ENCODE data around the gene SHC2.
A peak's percentile ranks its signal among the peaks of the same experiment; 100 is the strongest.
"Not testable (repeated sequence)": the region's sequence is repeated elsewhere in the genome, so short reads cannot be mapped to it uniquely, and the experiment has no call there.

The SHC2 gene

DNA sequence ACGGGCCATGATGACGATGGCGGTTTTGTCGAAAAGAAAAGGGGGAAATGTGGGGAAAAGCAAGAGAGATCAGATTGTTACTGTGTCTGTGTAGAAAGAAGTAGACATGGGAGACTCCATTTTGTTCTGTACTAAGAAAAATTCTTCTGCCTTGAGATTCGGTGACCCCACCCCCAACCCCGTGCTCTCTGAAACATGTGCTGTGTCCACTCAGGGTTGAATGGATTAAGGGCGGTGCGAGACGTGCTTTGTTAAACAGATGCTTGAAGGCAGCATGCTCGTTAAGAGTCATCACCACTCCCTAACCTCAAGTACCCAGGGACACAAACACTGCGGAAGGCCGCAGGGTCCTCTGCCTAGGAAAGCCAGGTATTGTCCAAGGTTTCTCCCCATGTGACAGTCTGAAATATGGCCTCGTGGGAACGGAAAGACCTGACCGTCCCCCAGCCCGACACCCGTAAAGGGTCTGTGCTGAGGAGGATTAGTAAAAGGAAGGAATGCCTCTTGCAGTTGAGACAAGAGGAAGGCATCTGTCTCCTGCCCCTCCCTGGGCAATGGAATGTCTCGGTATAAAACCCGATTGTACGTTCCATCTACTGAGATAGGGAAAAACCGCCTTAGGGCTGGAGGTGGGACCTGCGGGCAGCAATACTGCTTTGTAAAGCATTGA is 74.1 kb downstream of the SHC2 start:
- not testable (repeated sequence) for DNase-seq

DNA sequence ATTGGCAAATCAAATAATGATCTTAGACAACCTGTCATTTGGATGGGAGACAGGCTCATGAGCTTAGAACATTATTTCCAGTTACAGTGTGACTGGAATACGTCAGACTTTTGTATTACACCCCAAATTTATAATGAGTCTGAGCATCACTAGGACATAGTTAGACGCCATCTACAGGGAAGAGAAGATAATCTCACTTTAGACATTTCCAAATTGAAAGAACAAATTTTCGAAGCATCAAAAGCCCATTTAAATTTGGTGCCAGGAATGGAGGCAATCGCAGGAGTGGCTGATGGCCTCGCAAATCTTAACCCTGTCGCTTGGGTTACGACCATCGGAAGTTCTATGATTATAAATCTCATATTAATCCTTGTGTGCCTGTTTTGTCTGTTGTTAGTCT is 74.6 kb downstream of the SHC2 start:
- DNase-seq = not testable (repeated sequence)

DNA sequence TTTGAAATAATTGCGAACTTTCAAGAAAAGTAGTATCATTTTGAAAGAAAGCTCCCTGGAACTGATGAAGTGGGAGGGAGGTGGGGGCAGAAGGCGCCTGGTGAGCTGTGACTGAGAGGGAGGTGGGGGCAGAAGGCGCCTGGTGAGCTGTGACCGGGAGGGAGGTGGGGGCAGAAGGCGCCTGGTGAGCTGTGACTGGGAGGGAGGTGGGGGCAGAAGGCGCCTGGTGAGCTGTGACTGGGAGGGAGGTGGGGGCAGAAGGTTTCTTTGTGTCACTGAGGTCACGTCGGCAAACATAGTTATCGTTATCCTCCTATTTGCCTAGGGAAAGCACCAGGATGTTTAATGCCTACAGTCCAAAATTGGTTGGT is 76.0 kb downstream of the SHC2 start:
- DNase-seq = peak; percentile 27

DNA sequence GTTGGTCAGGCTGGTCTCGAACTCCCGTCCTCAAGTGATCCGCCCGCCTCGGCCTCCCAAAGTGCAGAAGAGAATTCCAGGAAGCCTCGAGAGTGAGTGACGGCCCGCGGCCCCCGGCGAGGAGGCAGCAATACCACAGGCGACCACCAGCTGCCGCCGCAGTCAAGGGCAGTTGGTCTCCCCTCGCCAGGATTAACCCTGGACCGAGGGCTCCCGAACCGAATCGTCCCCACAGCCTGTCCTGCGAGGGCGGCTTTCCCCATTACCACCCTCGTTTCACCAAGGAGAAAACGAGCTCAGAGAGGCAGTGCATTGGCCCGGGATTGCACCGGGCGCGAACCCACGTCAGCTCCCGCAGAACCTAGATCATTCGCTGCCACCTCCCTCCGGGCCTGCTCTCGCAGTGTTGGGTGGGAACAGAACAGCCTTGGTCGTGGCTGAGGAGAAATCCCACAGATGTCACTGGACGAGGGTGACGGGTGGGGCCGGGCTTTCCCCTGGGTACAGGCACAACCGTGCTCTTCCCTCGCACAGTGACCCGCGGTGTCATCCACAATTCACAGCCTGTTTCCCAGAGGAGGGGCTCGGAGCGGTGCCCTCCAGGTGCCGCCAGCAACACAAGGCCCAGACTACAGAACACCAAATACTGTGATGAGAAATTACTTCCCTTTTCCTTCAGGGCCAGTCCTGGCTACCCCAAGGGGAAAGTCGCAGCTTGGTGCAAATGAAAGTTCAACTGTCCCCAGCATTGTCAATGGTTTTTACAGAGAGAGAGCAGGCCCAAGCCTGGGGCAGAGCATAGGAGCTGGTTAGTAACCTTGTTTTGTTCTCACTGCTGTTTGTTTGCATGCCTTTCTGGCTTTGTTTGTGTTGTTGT is 76.7 kb downstream of the SHC2 start:
- no peak for DNase-seq

DNA sequence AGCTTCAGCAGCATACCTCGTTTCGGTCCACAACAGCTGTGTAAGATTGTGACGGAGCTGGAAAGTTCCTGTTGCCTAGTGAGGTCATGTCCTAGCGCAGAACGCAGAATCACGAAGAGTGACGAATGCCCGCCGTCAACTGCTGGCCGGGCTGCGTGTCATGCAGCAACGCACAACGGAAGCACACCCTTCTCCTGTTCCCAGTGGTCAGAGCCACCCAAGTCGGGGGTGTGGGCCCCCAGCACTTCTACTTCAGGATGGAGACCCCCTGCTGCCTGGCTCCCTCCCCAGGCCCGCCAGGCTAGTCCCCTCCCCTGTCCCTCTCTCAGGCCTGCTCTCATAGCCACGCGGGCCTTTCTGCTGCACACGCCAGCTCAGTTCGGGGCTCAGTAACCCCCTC is 77.8 kb downstream of the SHC2 start:
- no peak for DNase-seq

DNA sequence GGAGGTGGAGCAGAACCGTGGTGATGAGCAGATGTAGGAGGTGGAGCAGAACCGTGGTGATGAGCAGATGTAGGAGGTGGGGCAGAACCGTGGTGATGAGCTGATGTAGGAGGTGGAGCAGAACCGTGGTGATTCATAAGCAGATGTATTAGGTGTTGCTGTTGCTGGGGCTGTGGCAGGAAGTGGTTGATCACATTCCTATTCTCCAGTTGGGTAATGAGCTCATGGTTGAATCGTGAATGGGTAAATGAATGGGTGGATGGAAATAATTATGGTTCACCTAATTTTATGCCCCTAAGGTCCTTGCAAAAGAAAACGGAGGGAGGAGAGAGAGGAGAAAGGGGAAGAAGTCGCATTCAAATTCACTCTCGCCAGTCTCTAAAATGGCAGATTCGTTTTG is 78.3 kb downstream of the SHC2 start:
- peak; percentile 83 for DNase-seq

DNA sequence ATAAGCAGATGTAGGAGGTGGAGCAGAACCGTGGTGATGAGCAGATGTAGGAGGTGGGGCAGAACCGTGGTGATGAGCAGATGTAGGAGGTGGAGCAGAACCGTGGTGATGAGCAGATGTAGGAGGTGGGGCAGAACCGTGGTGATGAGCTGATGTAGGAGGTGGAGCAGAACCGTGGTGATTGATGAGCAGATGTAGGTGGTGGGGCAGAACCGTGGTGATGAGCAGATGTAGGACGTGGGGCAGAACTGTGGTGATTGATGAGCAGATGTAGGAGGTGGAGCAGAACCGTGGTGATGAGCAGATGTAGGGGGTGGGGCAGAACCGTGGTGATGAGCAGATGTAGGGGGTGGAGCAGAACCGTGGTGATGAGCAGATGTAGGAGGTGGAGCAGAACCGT is 78.9 kb downstream of the SHC2 start:
- DNase-seq = peak; percentile 69

DNA sequence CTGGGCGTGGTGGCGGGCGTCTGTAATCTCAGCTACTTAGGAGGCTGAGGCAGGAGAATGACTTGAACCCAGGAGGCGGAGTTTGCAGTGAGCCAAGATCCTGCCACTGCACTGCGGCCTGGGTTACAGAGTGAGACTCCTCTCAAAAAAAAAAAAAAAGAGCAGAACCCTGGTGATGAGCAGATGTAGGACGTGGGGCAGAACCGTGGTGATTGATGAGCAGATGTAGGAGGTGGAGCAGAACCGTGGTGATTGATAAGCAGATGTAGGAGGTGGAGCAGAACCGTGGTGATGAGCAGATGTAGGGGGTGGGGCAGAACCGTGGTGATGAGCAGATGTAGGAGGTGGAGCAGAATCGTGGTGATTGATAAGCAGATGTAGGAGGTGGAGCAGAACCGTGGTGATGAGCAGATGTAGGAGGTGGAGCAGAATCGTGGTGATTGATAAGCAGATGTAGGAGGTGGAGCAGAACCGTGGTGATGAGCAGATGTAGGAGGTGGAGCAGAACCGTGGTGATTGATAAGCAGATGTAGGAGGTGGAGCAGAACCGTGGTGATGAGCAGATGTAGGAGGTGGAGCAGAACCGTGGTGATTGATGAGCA is 80.1 kb downstream of the SHC2 start:
- peak; percentile 39 for DNase-seq

DNA sequence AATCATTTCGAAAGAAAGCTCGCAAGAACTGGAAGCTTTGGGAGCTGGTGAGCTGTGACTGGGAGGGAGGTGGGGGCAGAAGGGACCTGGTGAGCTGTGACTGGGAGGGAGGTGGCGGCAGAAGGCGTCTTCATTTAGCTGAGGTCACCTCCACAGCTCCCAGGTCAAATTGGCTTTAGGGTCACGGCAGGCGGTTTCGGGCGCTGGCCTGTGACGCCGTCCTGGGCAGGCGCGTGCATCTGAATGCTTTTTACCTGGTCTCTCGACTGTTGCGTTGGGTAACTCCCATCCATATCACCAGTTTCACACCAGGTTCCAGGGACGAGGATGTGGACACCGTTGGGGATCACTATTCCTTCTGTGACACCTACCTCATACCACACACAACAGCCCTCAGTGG is 81.0 kb downstream of the SHC2 start:
- no peak for DNase-seq

DNA sequence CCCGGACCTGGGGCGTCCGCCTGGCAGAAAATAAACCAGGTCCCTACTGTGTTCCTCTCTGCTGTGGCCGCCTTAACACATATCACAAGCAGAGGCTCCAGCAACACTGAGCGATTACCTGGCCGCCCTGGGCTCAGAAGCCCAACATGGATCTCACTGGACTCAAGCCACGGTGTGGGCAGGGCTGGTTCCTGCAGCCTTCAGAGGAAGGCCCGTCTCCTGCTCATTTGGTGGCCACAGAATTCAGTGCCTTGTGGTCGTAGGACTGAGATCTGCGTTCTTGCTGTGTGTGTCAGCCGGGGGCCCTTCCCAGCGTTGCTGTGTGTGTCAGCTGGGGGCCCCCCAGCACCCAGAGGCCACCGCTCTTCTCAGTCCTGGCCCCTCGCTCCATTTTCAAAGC is 82.1 kb downstream of the SHC2 start:
- no peak for DNase-seq

DNA sequence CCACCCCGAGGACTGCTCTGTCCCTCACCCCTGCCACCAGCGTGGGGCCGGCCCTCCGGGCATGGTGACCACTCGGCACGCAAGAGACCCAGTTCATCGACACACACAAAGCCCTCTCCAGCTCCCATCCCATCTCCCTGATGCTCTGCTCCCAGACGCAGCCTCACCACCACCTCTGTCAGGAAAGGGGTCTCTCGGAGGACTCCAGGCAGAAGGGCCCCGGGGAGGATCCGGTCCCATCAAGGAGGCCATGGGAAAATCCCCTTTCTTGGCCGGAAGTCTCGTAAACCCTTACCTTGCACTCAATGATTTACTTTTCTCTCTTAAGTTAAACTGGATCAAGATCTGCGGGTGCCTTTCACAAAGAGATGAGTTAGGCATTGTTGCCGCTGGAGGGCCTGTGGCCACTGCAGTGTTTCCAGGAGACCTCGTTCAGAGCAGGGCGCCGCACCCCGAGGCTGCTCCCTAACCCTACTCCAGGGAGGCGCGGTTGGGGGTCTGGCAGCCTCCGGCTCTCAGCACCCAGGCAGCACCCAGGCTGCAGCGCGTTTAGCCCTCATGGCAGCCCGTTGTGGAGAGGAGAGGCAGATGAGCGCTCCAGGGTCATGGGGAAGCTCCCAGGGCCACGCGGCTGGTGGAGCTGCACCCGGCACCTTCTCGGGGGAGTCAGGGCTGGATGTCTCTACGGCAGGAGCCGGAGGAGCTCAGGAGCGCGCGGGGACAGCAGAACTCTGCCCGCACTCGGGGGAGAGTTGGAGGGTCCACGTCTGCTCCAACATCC is 82.8 kb downstream of the SHC2 start:
- no peak for DNase-seq

DNA sequence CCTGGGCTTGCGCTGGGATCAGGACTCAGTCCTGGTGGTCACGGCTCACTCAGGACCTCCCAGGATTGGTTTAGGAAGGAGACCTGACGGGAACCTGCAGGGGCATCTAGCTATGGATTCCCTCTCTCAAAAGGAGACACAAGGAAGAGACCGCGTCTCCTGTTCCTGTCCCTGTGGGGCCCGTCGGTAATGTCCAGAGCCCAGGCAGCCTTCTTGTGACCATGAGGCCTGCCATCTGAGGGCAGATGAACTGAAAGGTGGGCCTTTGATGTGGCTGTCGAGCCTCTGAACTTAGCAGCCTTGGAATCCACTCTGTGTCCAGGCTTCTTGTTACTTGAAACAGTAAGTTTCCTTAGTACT is 84.7 kb downstream of the SHC2 start:
- DNase-seq = no peak

DNA sequence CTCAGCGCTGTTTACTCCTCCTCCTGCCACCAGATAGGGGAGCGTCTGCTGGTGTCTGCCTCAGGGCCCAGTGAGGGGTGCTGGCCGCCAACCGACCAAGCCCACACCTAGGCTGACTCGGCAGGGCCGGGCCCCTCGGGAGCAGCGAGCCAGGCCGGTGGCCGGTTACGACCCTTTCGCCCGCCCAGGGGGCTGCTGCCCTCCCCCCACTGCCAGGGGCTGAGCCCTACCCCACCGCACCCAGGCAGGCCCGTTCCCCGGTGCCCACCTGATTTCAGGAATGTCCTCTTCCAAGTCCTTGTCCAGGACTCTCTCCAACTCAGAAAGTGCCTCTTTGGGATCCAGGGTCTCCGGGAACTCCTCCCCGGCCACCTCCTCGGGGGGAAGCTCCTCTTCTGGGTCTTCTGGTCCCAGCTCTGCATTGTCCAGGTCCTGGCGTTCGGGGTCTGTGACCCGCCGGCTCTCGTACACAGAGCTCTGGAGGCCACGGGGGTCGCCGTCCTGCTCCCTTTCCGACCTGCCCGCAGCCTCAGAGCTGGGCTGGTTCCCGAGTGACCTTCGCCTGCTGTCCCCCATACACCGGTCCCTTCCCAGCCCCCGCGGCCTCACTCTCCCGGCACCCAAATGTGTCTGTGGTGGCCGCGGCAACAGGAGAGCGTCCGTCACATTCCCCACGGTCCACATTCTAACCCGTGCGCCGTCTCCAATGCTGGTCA is 85.3 kb downstream of the SHC2 start:
- no peak for DNase-seq

DNA sequence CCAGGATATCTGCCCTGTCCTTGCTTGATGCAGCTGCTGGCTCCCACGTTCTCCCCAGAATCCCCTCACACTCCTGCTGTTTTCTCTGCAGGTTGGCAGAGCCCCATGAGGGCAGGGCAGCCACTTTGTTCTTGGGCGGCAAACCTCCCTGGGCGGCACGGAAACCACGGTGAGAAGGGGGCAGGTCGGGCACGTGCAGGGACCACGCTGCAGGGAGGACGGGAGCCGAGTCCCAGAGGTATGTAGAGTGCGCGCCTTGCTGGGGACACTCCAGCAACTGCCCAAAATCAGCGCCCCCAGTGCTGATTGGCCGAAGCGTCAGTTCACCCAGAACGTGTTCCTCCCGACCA is 86.0 kb downstream of the SHC2 start:
- no peak for DNase-seq

DNA sequence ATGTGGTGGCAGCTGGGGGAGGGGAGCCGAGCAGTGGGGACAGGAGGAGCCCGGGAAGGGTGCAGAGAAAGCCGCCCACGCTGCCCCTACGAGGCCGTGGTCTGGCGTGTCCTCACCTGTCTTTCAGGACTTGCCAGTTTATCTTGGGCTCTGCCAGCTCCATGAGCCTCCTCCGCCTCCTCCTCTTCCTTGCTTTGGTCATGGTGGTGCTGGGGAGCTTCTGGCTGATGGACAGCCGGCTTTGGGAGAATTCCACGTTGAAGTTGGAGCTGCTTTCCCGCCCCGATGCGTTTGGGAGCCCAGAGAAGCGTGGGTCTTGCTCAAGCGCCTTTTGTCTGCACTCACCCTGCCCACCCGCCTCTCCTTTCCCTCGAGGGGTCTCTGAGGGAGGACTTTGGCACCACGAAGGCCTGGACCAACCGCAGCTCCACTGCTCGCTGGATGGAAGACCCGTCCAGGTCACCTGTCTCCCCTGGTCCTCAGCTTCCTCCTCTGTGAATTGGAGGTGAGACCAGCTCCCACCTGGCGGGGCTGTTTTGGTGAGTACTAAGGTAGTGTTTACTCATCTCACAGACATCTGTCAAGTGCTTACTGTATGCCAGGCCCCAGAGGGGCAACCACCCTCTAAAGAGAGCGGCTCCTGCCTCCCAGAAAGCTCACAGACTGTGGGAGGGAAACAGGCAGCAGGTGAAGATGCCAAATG is 86.5 kb downstream of the SHC2 start:
- DNase-seq = peak; percentile 93

DNA sequence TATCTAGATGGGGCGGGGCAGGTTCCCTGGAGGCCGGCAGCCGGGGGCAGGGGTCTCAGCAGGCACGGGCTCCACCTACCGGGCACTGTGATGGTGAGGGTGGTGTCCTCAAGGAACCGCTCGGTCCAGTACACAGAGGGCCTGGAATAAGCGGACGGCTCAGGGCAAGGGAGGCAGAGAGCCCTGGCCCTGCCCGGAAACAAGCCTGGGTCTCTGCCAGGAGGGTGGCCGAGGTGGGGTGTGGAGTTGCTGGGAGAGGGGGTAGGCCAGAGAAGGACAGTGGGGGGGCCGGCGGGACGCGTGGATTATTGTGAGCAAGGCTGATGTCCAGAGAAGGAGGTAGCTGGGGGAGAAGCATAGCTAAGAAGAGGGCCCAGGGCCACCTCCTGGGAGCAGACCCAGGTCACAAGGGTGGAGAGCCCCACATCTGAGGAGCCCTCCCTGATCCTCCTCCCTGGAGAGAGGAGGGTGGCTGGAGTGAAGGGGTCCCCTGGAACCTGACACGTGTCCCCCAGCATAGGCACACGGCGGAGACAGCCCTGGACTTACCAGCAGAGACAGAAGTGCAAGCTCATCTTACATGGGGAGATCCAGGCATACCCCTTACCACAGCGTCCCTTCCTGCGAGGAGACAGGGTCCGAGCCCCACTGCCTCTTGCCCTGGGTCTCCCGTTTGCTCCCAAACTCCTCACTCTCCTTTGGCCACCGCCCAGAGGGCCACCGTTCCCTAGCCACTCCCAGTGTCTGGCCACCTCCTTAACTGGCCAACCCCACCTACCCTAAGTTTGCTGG is 87.2 kb downstream of the SHC2 start:
- no peak for DNase-seq

DNA sequence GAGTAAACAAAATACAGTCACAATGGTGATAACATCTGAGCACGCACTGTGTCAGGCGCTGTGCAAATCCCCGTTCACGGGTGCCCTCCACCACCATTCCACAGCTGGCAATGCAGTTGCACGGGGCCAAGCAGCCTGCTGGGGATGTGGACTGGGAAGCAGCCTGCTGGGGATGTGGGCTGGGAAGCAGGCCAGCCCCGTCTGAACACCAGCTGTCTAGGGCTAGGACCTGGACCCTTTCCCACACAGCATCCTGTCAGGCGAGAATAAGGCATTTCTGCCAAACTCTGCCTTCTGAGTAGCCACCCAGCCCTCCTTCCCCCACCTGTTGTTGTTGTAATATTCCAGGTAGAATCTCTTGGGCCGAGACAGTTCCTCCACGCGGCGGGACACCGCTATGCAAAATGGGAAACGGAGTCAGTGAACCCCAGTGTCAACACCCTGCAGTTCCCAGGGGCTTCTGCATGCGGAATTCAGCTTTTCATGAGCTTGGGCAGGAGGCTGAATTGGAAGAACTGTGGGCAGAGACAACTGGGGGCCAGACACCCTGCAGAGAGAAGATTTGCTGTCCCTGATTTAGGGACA is 88.4 kb downstream of the SHC2 start:
- peak; percentile 81 for DNase-seq

DNA sequence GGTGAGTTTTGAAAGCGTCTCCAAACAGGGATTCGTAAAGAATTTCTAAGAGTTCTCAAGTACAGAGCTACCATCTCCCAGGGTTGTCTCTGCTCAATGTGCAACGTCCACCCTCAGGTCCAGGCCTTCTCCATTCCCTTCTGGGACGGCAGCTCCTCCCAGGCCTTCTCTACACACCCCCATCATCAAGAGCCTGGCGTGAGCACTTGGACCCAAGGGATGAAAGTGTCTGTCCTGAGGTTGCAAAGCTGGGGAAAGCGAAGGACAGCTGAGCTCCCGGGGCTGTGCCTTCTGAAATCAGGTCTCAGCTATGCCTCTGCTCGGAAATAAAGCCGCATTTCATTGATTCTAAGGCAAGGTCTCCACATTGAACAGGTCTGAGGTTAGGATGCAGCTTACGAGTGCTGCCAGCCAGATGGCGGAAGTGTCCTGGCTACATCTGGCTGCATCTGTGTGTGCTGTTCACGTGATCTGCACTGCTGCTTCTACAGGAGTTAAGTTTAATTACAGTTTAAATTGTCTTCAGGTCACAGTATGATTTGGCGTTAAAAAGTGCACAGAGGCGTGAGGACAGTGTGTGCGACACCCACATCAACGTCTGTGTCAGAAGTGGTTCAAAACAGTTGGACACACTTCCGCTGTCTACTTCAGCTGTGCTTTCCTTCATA is 89.2 kb downstream of the SHC2 start:
- peak; percentile 45 for DNase-seq

DNA sequence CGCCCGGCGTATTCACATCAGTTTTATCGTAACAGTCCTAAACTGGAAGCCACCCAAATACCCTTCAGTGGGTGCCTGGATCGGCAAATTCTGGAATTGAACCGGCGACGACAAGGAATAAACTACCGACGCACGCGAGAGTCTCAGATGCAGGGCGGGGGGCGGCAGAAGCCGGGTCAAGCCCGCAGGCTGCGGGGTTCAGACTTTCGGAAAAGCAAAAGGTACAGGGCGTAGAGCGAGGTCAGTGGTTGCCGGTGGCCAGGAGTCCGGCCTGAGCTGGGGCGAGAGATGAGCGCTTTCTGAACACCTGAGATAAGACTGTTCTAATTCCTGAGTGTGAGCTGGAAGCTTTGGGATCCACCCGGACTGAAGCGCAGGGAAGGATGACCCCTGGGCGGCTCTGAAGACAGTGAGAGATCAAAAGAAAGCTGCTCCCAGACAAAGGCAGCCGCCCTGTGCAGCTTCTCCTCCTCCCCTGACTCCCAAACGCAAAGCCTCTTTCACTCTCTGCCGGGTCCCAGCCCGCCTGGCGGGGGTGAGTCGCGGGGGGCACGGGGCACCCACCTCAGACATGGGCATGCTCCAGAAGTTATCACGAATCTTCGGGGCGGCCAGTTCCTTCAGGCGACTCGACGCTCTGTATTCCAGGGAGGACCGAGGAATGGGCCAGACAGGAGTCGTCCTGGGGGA is 90.0 kb downstream of the SHC2 start:
- no peak for DNase-seq

DNA sequence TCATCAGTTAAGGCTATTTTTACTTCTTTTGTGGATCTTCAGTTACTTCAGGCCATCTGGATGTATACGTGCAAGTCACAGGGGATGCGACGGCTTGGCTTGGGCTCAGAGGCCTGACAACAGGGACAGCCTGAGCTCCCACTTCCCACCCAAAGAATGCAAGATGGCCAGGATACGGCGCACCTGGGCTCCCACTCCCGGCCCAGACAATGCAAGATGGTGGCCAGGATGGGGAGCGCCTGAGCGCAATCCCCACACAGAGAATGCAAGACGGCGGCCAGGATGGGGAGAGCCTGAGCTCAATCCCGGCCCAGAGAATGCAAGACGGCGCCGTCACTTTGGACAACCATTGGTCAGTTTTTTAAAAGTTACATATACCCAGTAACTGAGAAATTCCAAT is 91.0 kb downstream of the SHC2 start:
- DNase-seq = no peak

Data from NCI-H2171 treated with DMSO at 0.1 percent for 48 hours (cell line).